Panc1 (cell line): ENCODE results near the gene HELZ2. TPM values are rescaled to one million over a fixed set of nuclear protein-coding genes. Genes with fewer than 3 reads are reported as not detected.
"Not testable (repeated sequence)": the region's sequence is repeated elsewhere in the genome, so short reads cannot be mapped to it uniquely, and the experiment has no call there.

ENCODE experiments used
- ATAC-seq: fragments of 200-7000 bp; cut with Tn5 transposase; 2 replicates; pipeline ENCODE4 v1.9.1; 2020; ENCODE audit warnings: mild to moderate bottlenecking, moderate library complexity
- BruUV-seq: library from RNA; stranded (reverse); fragments of 400-500 nt; replicated peaks from 2 replicates; lab custom pipeline; 2021; lab: Mats Ljungman, UMichigan
- CTCF ChIA-PET: fragments of 300-600 bp; sonication (Branson Sonifier 250); formaldehyde crosslinking; loops from one replicate; lab custom pipeline; 2022; ENCODE audit warnings: antibody characterized with exemption; lab: Charles Lee
- POLR2A ChIA-PET: fragments of 300-600 bp; sonication (Branson Sonifier 250); formaldehyde crosslinking; loops from one replicate; lab custom pipeline; 2022; ENCODE audit warnings: antibody characterized with exemption; lab: Charles Lee
- DNase-seq: peaks from one replicate; pipeline ENCODE4 v3.0.0-alpha.2; 2010; ENCODE audit warnings: low read depth, low spot score
- H3K27ac ChIP-seq: 2 replicates; pipeline ENCODE4 v1.5.1; 2011; ENCODE audit warnings: mild to moderate bottlenecking, low read length, inconsistent platforms
- H3K27me3 ChIP-seq: fragments of 200-500 bp; sonication (Bioruptor generic); 2 replicates; pipeline ENCODE4 v1.6.0; 2014; ENCODE audit warnings: low read length, inconsistent platforms; ENCODE audit not compliant: control insufficient read depth, insufficient read depth
- H3K36me3 ChIP-seq: fragments of 200-500 bp; sonication (Bioruptor generic); 2 replicates; pipeline ENCODE4 v1.5.1; 2014; ENCODE audit warnings: inconsistent platforms, mild to moderate bottlenecking, low read length, moderate library complexity; ENCODE audit not compliant: control insufficient read depth, insufficient read depth
- H3K4me1 ChIP-seq: 2 replicates; pipeline ENCODE4 v1.5.1; 2011; ENCODE audit warnings: inconsistent platforms, mild to moderate bottlenecking, low read length, moderate library complexity; ENCODE audit not compliant: control insufficient read depth, insufficient read depth
- H3K4me3 ChIP-seq, 2 experiments: 2 replicates each; pipeline ENCODE4 v1.5.1; 2011 to 2012; ENCODE audit warnings: low read depth in 2 of 2, low read length in 2 of 2, mild to moderate bottlenecking in 2 of 2, inconsistent platforms in 1 of 2, moderate library complexity in 1 of 2
- H3K9me3 ChIP-seq: fragments of 200-500 bp; sonication (Bioruptor generic); 2 replicates; pipeline ENCODE4 v1.5.1; 2014; ENCODE audit warnings: low read depth, mild to moderate bottlenecking, inconsistent platforms, low read length, moderate library complexity; ENCODE audit not compliant: control insufficient read depth, insufficient read depth
- CTCF ChIP-seq: fragments of 450-650 bp; IDR thresholded peaks from 2 replicates; pipeline ENCODE4 v1.5.1; 2017; ENCODE audit warnings: mild to moderate bottlenecking
- POLR2AphosphoS5 ChIP-seq: IDR thresholded peaks from 2 replicates; pipeline ENCODE4 v1.6.1; 2012; ENCODE audit warnings: mild to moderate bottlenecking, low read depth, low read length, moderate library complexity
- SIN3A ChIP-seq: IDR thresholded peaks from 2 replicates; pipeline ENCODE4 v1.6.1; 2012; ENCODE audit warnings: low read depth, mild to moderate bottlenecking, low read length, moderate library complexity, borderline replicate concordance; ENCODE audit not compliant: insufficient read depth
- TCF7L2 ChIP-seq: IDR thresholded peaks from 2 replicates; pipeline ENCODE4 v1.6.1; 2011; ENCODE audit warnings: mild to moderate bottlenecking, low read depth, low read length, inconsistent platforms
- in situ Hi-C: cut with HindIII; loops from 2 replicates; pipeline ENCODE4 v1.10.0; 2016; ENCODE audit warnings: low sequenced_read_pairs, low pct_unique_long_range_greater_than_20kb
- intact Hi-C: fragments of 100-400 bp; cut with micrococcal nuclease; formaldehyde crosslinking; loops from one replicate; pipeline ENCODE4 v1.10.0; 2022; ENCODE audit not compliant: unreplicated experiment
- total RNA-seq: library from RNA; stranded (reverse); gene quantifications from one replicate; pipeline ENCODE4 v1.2.1, GENCODE V29; 2021; ENCODE audit not compliant: unreplicated experiment
- TF ChIP-seq, protein P1 (sequence below), 2 experiments: IDR thresholded peaks; 2 replicates each; pipeline ENCODE4 v1.6.1; 2011 to 2012; ENCODE audit warnings: low read depth in 2 of 2, control low read depth in 1 of 2, low read length in 1 of 2, mild to moderate bottlenecking in 1 of 2, moderate library complexity in 1 of 2; ENCODE audit not compliant: insufficient read depth in 1 of 2

Gene HELZ2
- total RNA-seq, 1 experiment from 2014 or later: 41.5 TPM

- no peaks in the 10 kb centered on the region for H3K27me3 ChIP-seq
Measured at GRCh38 chr20:63602321-63602720, 28.3 kb upstream of the HELZ2 start.

GRCh38 chr20:63601679-63602078, 27.6 kb upstream of the HELZ2 start:
- H3K4me3 ChIP-seq, H3K36me3 ChIP-seq, H3K9me3 ChIP-seq, H3K27me3 ChIP-seq, POLR2A ChIA-PET, intact Hi-C loops, ATAC-seq, H3K4me1 ChIP-seq, DNase-seq, H3K27ac ChIP-seq, CTCF ChIA-PET, in situ Hi-C loops, BruUV-seq: not testable (repeated sequence)

More at GRCh38 chr20:63602321-63602720, 28.3 kb upstream of the HELZ2 start:
- H3K4me1 ChIP-seq: no peaks in the 10 kb centered on the region
- no peaks in the 10 kb centered on the region for H3K36me3 ChIP-seq
- TF ChIP-seq SIN3A (no peak), TCF7L2 (no peak), CTCF (no peak)
- DNase-seq: no peak
- intact Hi-C loops: no loop called here
- no peak for ATAC-seq
- in situ Hi-C loops: no loop called here
- ChIA-PET CTCF (no interaction called here), POLR2A (no interaction called here)
- H3K9me3 ChIP-seq: no peaks in the 10 kb centered on the region
- no TSS peak for BruUV-seq
- no peak overlapping the region for H3K27ac ChIP-seq
- H3K4me3 ChIP-seq: no peak overlapping the region

DNA sequence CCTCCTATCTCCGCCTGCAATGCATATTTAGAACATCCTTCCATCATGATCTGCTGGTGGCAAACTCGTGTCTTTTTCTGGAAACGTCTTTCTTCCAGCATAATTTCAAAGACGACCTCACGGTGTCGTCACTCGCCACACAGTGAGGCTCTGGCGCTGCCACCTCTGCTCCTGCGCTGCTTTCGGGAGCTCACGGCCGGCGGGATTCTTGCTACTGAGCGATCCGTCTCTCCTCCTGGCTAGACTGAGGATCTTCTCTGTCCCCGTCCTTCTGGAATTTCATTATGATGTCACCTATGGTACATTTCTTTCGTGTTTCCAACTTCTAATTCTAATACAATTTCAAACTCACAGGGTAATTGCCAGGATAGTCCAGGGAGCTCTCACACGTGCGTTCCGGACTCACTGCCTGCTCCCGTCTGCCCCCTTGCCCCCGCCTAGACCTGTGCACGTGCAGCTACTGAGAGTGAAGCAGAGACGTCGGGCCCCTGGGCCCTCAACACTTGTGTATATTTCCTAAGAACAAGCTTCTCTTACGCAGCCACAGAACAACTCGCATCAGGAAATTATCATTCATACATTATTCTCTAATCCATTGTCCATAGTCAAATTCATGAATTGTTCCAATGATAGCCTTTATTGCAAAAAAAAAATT, 25.5 kb upstream of the HELZ2 start:
- TF ChIP-seq CTCF: no peak
- TF ChIP-seq TCF7L2: no peak
- no peak for TF ChIP-seq POLR2AphosphoS5
- TF ChIP-seq, protein P1, sequence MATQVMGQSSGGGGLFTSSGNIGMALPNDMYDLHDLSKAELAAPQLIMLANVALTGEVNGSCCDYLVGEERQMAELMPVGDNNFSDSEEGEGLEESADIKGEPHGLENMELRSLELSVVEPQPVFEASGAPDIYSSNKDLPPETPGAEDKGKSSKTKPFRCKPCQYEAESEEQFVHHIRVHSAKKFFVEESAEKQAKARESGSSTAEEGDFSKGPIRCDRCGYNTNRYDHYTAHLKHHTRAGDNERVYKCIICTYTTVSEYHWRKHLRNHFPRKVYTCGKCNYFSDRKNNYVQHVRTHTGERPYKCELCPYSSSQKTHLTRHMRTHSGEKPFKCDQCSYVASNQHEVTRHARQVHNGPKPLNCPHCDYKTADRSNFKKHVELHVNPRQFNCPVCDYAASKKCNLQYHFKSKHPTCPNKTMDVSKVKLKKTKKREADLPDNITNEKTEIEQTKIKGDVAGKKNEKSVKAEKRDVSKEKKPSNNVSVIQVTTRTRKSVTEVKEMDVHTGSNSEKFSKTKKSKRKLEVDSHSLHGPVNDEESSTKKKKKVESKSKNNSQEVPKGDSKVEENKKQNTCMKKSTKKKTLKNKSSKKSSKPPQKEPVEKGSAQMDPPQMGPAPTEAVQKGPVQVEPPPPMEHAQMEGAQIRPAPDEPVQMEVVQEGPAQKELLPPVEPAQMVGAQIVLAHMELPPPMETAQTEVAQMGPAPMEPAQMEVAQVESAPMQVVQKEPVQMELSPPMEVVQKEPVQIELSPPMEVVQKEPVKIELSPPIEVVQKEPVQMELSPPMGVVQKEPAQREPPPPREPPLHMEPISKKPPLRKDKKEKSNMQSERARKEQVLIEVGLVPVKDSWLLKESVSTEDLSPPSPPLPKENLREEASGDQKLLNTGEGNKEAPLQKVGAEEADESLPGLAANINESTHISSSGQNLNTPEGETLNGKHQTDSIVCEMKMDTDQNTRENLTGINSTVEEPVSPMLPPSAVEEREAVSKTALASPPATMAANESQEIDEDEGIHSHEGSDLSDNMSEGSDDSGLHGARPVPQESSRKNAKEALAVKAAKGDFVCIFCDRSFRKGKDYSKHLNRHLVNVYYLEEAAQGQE (IDR thresholded peaks at IDR 0.05; ENCODE audit: insufficient read depth in 1 of 2, low read depth in 2 of 2, low read length in 1 of 2): no peak
- no peak for TF ChIP-seq SIN3A
- BruUV-seq: no TSS peak
- DNase-seq (no peak), ATAC-seq (no peak)
- H3K4me3 ChIP-seq: no peak overlapping the region
- intact Hi-C loops (no loop called here), in situ Hi-C loops (loop anchor here (10.0 kb wide), 1 partner anchor 65 kb away; the partner anchor contains the start of gene PTK6)
- H3K9me3 ChIP-seq: no peaks in the 10 kb centered on the region
- CTCF ChIA-PET: interaction anchor here (0.7 kb wide), 1 partner anchor 357 kb away, joined by 3 read pairs; no protein-coding TSS in a partner anchor
- H3K27me3 ChIP-seq: no peaks in the 10 kb centered on the region
- POLR2A ChIA-PET: no interaction called here
- no peaks in the 10 kb centered on the region for H3K36me3 ChIP-seq
- H3K4me1 ChIP-seq: no peaks in the 10 kb centered on the region
- H3K27ac ChIP-seq: no peak overlapping the region
